Breast epithelium (tissue), 4 donors: ENCODE data around the gene TBC1D14. TPM values are rescaled to one million over a fixed set of nuclear protein-coding genes. Genes with fewer than 3 reads are reported as not detected.
"Not testable (repeated sequence)": the region's sequence is repeated elsewhere in the genome, so short reads cannot be mapped to it uniquely, and the experiment has no call there.

Experiments used
- DNase-seq, 2 donors: peaks; one replicate each; pipeline ENCODE4 v3.0.0-alpha.2; 2019; ENCODE audit warnings: low spot score in 2 of 2
- H3K27ac ChIP-seq, 2 donors: fragments of 200-600 bp; sonication (generic) in 1 of 2; one replicate each; pipeline ENCODE4 v1.5.1; 2016 to 2019; ENCODE audit warnings: mild to moderate bottlenecking in 1 of 2
- H3K27me3 ChIP-seq, 2 donors: fragments of 200-600 bp; sonication (generic) in 1 of 2; one replicate each; pipeline versions ENCODE4 v1.5.1 to v1.6.0; 2017 to 2019; ENCODE audit warnings: control low read depth in 1 of 2, mild to moderate bottlenecking in 1 of 2
- H3K36me3 ChIP-seq: fragments of 200-600 bp; one replicate; pipeline ENCODE4 v1.5.1; 2019
- H3K4me1 ChIP-seq, 2 donors: fragments of 200-600 bp; sonication (generic); one replicate each; pipeline ENCODE4 v1.5.1; 2016 to 2019; ENCODE audit warnings: control low read depth in 1 of 2
- H3K4me3 ChIP-seq, 3 donors: fragments of 200-600 bp; sonication (generic); 1 replicate in 2 of 3; 2 replicates in 1 of 3; pipeline ENCODE4 v1.5.1; 2016 to 2019; ENCODE audit warnings: mild to moderate bottlenecking in 3 of 3, moderate library complexity in 2 of 3
- H3K9me3 ChIP-seq, 2 donors: fragments of 200-600 bp; sonication (generic) in 1 of 2; one replicate each; pipeline ENCODE4 v1.5.1; 2016 to 2019; ENCODE audit warnings: control low read depth in 1 of 2
- POLR2A ChIP-seq: fragments of 450-650 bp; IDR thresholded peaks from one replicate; pipeline ENCODE4 v1.6.1; 2016; ENCODE audit warnings: antibody characterized with exemption, mild to moderate bottlenecking, moderate library complexity
- POLR2AphosphoS5 ChIP-seq, 3 donors: sonication (generic); formaldehyde crosslinking; IDR thresholded peaks; one replicate each; pipeline ENCODE4 v1.6.1; 2017; ENCODE audit warnings: antibody characterized with exemption in 3 of 3
- intact Hi-C: fragments of 100-400 bp; cut with DNase I; formaldehyde crosslinking; loops from one replicate; pipeline ENCODE4 v1.15.1; 2023; ENCODE audit warnings: low total_unique reads
- total RNA-seq, 3 donors: library from RNA; depleted of rRNA; stranded (reverse); fragments of >200 nt; gene quantifications; one replicate each; pipeline ENCODE4 v1.1.0, GENCODE V29; 2016
- TF ChIP-seq, protein P1 (sequence below), 3 donors: fragments of 450-650 bp; IDR thresholded peaks; one replicate each; pipeline ENCODE4 v1.5.1; 2016 to 2017; ENCODE audit warnings: antibody characterized with exemption in 3 of 3, mild to moderate bottlenecking in 3 of 3, moderate library complexity in 3 of 3

The TBC1D14 gene
- total RNA-seq, 3 donors from 2014 or later: 48.5 to 57.3 (median 48.7) TPM

DNA sequence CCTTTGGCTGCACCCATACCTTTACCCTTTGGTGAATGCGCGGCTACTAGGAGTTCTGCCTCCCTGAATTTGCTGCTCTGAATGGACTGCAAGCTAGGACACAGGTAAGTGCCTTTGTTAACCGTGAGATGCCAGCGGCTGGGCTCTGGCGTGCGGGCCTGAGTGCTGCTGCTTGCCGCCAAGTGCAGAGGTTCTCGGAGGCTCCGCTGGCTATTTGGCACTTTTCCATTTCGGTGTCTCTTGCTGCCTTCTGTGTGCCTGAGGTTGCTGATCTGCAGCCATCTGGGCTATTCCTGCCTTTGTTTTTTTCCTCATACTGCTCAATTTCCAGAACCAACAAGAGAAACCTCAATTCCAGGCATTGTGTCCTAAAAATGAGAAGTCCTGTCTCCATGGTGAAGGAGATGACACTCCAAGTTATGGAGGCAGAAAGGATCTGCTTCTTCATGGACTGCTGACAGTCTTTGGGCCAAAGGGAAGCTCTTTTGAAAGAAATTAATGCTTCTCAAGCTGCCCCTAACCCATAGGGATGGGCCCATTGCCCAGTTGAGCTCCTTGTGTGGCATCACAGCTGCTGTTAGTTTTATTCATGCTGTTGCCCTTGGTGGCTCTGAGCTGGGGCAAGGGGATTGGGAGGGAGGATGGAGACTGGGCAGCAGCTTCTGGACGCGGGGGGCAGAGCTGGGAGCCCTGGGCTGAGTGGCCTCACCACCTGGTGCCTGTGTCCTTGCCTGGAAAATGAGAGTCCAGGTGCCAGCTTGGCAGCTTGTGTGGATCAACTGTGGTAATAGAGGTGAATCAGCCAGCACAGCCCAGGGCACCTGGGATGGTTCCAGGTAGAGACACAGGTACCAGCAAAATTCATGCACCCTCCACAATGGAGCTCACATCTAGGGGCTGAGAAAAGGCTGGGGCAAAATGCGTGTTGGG, 3.8 kb upstream of the TBC1D14 start:
- peak in 1 of 2 donors; percentile 87 for DNase-seq
- intact Hi-C loops: no loop called here
- H3K36me3 ChIP-seq: no peaks in the 10 kb centered on the region

DNA sequence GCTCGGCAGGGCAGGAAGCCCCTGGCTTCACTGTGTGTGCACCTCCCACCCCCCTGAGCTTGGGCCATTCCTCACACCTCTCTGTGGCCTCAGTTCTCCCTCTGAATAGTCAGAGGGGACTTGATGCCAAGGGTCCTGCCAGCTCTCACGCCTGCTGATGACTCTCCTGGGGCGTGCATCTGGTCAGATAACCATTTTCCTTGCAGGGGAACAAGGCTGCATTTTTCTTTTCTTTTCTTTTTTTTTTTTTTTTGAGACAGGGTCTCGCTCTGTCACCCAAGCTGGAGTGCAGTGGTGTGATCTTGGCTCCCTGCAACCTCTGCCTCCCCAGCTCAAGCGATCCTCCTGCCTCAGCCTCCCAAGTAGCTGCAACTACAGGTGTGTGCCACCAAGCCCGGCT, 3.1 kb upstream of the TBC1D14 start:
- H3K4me3 ChIP-seq, H3K27me3 ChIP-seq, H3K36me3 ChIP-seq, DNase-seq, H3K9me3 ChIP-seq, H3K4me1 ChIP-seq, intact Hi-C loops: not testable (repeated sequence)
- H3K27ac ChIP-seq: peak overlapping the region in 1 of 2 donors; percentile 69

More for the DNA sequence above, 3.8 kb upstream of the TBC1D14 start:
- TF ChIP-seq POLR2A (no peak), POLR2AphosphoS5 (IDR thresholded peaks at IDR 0.05) (no peak)
- TF ChIP-seq, protein P1, sequence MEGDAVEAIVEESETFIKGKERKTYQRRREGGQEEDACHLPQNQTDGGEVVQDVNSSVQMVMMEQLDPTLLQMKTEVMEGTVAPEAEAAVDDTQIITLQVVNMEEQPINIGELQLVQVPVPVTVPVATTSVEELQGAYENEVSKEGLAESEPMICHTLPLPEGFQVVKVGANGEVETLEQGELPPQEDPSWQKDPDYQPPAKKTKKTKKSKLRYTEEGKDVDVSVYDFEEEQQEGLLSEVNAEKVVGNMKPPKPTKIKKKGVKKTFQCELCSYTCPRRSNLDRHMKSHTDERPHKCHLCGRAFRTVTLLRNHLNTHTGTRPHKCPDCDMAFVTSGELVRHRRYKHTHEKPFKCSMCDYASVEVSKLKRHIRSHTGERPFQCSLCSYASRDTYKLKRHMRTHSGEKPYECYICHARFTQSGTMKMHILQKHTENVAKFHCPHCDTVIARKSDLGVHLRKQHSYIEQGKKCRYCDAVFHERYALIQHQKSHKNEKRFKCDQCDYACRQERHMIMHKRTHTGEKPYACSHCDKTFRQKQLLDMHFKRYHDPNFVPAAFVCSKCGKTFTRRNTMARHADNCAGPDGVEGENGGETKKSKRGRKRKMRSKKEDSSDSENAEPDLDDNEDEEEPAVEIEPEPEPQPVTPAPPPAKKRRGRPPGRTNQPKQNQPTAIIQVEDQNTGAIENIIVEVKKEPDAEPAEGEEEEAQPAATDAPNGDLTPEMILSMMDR (IDR thresholded peaks at IDR 0.05): no peak
- no peaks in the 10 kb centered on the region for H3K27me3 ChIP-seq
- no peak overlapping the region for H3K4me3 ChIP-seq
- H3K4me1 ChIP-seq: no peaks in the 10 kb centered on the region
- H3K27ac ChIP-seq: peak overlapping the region; percentile 57 to 69
- no peaks in the 10 kb centered on the region for H3K9me3 ChIP-seq

DNA sequence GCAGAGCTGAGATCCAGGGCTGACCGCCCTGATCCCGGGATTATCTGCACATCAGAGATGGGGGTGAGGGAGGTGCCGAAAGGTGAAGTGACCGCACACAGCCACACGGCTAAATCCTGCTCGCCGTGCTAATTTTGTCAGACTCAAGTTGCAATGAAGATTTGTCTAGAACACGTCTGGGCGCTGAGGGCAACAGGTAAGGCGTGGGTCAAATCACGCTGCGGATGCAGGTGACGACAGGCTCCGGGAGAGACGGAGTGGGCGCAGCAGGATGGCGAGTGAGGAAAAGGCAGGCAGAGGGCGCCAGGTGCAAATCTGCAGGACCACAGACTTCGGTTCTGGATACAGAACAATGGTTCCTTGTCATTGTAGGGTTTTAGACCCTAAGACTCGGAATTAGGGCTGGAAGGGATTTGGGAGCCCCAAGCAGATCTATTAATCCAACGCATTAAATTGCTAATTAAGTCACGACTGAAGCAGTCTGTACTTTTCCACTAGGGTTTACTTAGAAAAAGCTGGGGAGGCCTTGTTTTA, 1.9 kb upstream of the TBC1D14 start:
- H3K36me3 ChIP-seq: no peaks in the 10 kb centered on the region
- intact Hi-C loops: no loop called here
- DNase-seq: no peak
- H3K27ac ChIP-seq: no peak overlapping the region
- H3K4me1 ChIP-seq: no peaks in the 10 kb centered on the region
- peak overlapping the region in 2 of 3 donors; percentile 13 to 33 for H3K4me3 ChIP-seq
- H3K9me3 ChIP-seq: no peaks in the 10 kb centered on the region
- H3K27me3 ChIP-seq: no peaks in the 10 kb centered on the region
- TF ChIP-seq, protein P1 (IDR thresholded peaks at IDR 0.05): peak in 2 of 3 donors; percentile 36 to 37
- no peak for TF ChIP-seq POLR2A

DNA sequence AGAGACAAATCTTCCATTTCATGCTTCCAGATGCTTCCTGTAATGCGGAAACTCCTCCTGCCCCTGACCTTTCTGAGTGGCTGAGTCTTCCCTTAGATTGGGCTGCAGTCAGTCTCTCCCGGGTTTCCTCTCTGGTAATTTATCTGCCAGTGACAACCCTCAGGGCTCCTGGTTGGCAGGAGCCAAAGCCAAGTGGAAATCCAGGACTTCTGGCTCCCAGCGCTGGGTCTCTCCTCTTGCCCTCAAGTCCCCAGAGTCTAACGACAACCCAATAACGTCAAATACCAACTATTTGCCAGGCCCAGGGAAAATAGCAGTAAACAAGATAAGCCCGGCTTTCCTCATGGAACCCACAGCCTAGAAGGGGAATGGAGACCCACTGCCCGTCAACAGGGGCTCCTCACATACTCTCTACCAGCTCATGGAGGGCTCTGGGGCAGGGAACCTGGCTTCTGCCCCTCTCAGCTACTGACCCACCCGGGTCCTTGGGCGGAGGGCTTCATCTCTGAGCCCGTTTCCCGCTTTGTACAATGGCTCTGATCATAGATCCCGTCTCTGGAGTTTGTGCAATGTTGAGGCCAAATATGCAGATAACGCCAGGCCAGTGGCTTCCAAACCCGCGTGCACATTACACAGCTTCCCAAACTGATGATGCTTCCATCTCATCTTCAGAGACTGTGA, 1.1 kb upstream of the TBC1D14 start:
- TF ChIP-seq POLR2AphosphoS5 (IDR thresholded peaks at IDR 0.05) (no peak), POLR2A (no peak)
- TF ChIP-seq, protein P1 (IDR thresholded peaks at IDR 0.05): no peak
- intact Hi-C loops: no loop called here
- Histone ChIP-seq H3K36me3 (no peaks in the 10 kb centered on the region), H3K9me3 (no peaks in the 10 kb centered on the region), H3K4me1 (no peaks in the 10 kb centered on the region), H3K27me3 (no peaks in the 10 kb centered on the region), H3K4me3 (peak overlapping the region; percentile 76 to 92 (median 88)), H3K27ac (peak overlapping the region; percentile 98)
- no peak for DNase-seq

DNA sequence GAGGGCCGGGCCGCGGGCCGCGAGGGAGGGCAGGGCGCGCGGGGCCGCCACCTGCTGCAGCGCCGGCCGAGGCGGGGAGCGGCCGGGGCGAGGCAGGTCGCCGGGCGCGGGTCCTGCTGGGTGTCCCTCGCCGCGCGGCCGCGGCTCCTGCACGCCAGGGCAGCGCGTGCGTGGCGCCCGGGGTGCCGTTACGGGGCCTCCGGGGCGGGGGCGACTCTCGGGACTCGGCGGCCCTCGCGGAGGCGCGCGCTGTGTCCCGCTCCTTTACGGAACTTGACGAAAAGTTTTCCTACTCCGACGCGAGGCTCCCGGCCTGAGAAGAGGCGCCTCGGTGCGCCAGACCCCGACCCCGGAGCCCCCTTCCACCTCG, 329 bp downstream of the TBC1D14 start:
- Histone ChIP-seq H3K36me3 (no peaks in the 10 kb centered on the region), H3K4me3 (peak overlapping the region; percentile 76 to 92 (median 88)), H3K27me3 (no peaks in the 10 kb centered on the region), H3K27ac (peak overlapping the region; percentile 42 to 98), H3K9me3 (no peaks in the 10 kb centered on the region), H3K4me1 (no peaks in the 10 kb centered on the region)
- TF ChIP-seq POLR2A: no peak
- no peak for TF ChIP-seq POLR2AphosphoS5 (IDR thresholded peaks at IDR 0.05)
- TF ChIP-seq, protein P1 (IDR thresholded peaks at IDR 0.05): no peak
- intact Hi-C loops: no loop called here
- DNase-seq: no peak
